Measurements from ENCODE around the gene SHBG.

DNA sequence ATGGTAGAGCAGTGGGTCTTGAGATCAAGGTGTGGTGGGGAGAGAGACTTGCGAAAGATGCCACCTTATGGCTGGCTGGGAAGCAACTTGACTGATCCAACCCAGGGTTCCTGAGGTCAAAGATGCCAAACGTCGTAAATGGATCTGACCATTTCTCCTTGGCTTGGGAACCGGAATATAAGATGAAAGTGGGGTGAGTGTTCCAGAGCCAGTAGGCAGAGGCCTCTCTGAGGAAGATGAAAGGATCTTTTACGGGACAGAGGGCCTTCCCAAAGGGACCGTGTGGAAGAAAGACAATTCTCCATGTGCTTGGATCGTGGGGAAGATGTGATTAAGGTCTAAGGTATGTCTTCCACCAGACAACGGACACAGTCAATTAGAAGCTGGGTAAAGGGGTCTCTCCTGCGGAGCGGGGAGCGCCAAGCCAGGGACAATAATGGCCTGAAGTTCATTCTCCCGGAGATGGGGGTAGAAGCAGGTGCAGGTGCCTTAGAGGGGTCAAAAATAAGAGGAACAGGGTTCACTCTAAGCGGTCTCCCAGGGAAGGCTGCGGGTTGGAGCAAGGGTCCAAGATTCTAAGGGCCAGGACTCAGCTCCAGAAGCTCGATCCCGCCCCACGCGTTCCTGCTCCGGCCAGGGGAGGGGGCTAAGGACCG lies 16.0 kb upstream of the SHBG start:
- TF ChIP-seq EP300 (IDR thresholded peaks at IDR 0.05) (no peak), POLR2A (IDR thresholded peaks at IDR 0.05; ENCODE audit: low read depth) (no peak), POLR2AphosphoS5 (IDR thresholded peaks at IDR 0.05) (no peak)

Data from esophagus muscularis mucosa (tissue), 3 donors.